Breast epithelium (tissue), 3 donors: ENCODE measurements around the gene SLBP.

ENCODE experiments used
- POLR2A ChIP-seq: fragments of 450-650 bp; IDR thresholded peaks from one replicate; pipeline ENCODE4 v1.6.1; 2016; ENCODE audit warnings: antibody characterized with exemption, mild to moderate bottlenecking, moderate library complexity
- POLR2AphosphoS5 ChIP-seq, 3 donors: sonication (generic); formaldehyde crosslinking; IDR thresholded peaks; one replicate each; pipeline ENCODE4 v1.6.1; 2017; ENCODE audit warnings: antibody characterized with exemption in 3 of 3
- TF ChIP-seq, protein P1 (sequence below), 3 donors: fragments of 450-650 bp; IDR thresholded peaks; one replicate each; pipeline ENCODE4 v1.5.1; 2016 to 2017; ENCODE audit warnings: antibody characterized with exemption in 3 of 3, mild to moderate bottlenecking in 3 of 3, moderate library complexity in 3 of 3

DNA sequence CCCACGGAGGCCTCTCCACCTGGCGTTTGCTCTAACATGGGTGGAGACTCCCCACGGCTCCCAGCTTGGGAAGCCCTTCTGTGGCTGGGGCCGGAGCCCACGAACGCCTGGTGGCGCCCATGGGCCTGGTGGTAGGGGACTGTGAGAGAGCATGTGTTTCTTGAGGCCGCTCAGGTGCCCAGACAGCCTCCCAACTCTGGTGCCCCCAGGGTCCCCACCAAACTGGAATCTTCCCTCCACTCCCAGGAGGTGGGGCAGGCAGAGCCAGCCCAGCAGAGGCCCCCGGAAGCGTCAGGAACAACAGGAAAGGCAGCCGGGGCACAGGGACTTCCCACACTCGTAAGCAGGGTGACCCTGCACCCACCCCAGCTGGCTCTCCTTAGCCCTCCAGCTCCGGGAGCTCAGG is 47.7 kb upstream of the SLBP start:
- TF ChIP-seq, protein P1, sequence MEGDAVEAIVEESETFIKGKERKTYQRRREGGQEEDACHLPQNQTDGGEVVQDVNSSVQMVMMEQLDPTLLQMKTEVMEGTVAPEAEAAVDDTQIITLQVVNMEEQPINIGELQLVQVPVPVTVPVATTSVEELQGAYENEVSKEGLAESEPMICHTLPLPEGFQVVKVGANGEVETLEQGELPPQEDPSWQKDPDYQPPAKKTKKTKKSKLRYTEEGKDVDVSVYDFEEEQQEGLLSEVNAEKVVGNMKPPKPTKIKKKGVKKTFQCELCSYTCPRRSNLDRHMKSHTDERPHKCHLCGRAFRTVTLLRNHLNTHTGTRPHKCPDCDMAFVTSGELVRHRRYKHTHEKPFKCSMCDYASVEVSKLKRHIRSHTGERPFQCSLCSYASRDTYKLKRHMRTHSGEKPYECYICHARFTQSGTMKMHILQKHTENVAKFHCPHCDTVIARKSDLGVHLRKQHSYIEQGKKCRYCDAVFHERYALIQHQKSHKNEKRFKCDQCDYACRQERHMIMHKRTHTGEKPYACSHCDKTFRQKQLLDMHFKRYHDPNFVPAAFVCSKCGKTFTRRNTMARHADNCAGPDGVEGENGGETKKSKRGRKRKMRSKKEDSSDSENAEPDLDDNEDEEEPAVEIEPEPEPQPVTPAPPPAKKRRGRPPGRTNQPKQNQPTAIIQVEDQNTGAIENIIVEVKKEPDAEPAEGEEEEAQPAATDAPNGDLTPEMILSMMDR (IDR thresholded peaks at IDR 0.05), result no peak
- TF ChIP-seq POLR2AphosphoS5 (IDR thresholded peaks at IDR 0.05) (no peak), POLR2A (no peak)
